GM19238 (cell line): Measurements from ENCODE around the gene DNM3.

Experiments used
- DNase-seq: peaks from one replicate; pipeline ENCODE4 v3.0.0; 2011; ENCODE audit warnings: low spot score; ENCODE audit not compliant: insufficient read length

Gene DNM3

GRCh38 chr1:171969226-171969625 is 127.9 kb downstream of the DNM3 start:
- no peak for DNase-seq

GRCh38 chr1:171969813-171970212 is 128.5 kb downstream of the DNM3 start:
- DNase-seq: no peak

GRCh38 chr1:171972846-171973245 is 131.5 kb downstream of the DNM3 start:
- DNase-seq: no peak

- DNase-seq: no peak
Observed at GRCh38 chr1:171973421-171973820, 132.1 kb downstream of the DNM3 start.

GRCh38 chr1:171981303-171981702 is 140.0 kb downstream of the DNM3 start:
- DNase-seq: no peak

GRCh38 chr1:171983584-171983983 is 142.3 kb downstream of the DNM3 start:
- no peak for DNase-seq

GRCh38 chr1:171984262-171984661 is 143.0 kb downstream of the DNM3 start:
- no peak for DNase-seq

- peak; percentile 3 for DNase-seq
Observed at GRCh38 chr1:171984850-171985485, 143.7 kb downstream of the DNM3 start.

- no peak for DNase-seq
Observed at GRCh38 chr1:171985639-171986038, 144.3 kb downstream of the DNM3 start.

- no peak for DNase-seq
Observed at GRCh38 chr1:171988243-171988885, 147.1 kb downstream of the DNM3 start.

- no peak for DNase-seq
Observed at GRCh38 chr1:171990371-171990770, 149.1 kb downstream of the DNM3 start.

- no peak for DNase-seq
Observed at GRCh38 chr1:171994293-171994692, 153.0 kb downstream of the DNM3 start.

GRCh38 chr1:171995573-171995972 is 154.3 kb downstream of the DNM3 start:
- DNase-seq: no peak

- no peak for DNase-seq
Observed at GRCh38 chr1:171997936-171998335, 156.6 kb downstream of the DNM3 start.

- no peak for DNase-seq
Observed at GRCh38 chr1:171998711-171999110, 157.4 kb downstream of the DNM3 start.

GRCh38 chr1:171999756-172000155 is 158.5 kb downstream of the DNM3 start:
- no peak for DNase-seq

- no peak for DNase-seq
Observed at GRCh38 chr1:172001288-172001687, 160.0 kb downstream of the DNM3 start.

- DNase-seq: peak; percentile 2
Observed at GRCh38 chr1:172002725-172003345, 161.5 kb downstream of the DNM3 start.

GRCh38 chr1:172003766-172004530 is 162.7 kb downstream of the DNM3 start:
- no peak for DNase-seq

- DNase-seq: no peak
Observed at GRCh38 chr1:172004671-172005070, 163.4 kb downstream of the DNM3 start.

GRCh38 chr1:172005856-172006255 is 164.6 kb downstream of the DNM3 start:
- DNase-seq: no peak

GRCh38 chr1:172006660-172007059 is 165.4 kb downstream of the DNM3 start:
- no peak for DNase-seq
